ENCODE measurements around the gene CAMTA1.

The CAMTA1 gene

DNA sequence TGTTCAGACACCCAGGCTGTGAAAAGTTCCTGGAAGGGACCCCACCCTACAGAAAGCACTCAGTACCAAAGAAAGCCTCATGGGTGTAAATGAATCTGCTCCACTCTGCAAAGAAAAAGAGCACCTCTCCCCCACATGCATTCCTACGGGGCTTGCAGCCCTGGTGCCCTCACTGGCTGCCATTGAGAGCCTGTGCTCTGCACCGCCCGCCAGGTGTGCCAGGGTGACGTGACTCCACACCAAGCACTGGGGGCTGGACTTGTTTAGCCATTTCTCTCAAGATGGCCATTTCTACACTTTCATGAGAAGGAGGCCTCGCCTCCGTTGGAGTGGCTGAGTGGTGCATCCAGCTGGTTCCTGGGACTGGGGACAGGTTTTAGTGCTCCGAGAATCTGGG is 605.3 kb downstream of the CAMTA1 start:
- DNase-seq (ENCODE audit: insufficient read length, low spot score) (no peak), FAIRE-seq (no peak)
- TF ChIP-seq, protein P1, sequence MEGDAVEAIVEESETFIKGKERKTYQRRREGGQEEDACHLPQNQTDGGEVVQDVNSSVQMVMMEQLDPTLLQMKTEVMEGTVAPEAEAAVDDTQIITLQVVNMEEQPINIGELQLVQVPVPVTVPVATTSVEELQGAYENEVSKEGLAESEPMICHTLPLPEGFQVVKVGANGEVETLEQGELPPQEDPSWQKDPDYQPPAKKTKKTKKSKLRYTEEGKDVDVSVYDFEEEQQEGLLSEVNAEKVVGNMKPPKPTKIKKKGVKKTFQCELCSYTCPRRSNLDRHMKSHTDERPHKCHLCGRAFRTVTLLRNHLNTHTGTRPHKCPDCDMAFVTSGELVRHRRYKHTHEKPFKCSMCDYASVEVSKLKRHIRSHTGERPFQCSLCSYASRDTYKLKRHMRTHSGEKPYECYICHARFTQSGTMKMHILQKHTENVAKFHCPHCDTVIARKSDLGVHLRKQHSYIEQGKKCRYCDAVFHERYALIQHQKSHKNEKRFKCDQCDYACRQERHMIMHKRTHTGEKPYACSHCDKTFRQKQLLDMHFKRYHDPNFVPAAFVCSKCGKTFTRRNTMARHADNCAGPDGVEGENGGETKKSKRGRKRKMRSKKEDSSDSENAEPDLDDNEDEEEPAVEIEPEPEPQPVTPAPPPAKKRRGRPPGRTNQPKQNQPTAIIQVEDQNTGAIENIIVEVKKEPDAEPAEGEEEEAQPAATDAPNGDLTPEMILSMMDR (IDR thresholded peaks at IDR 0.05; ENCODE audit: insufficient read depth, missing control alignments): no peak

GRCh38 chr1:7393136-7393535 is 607.9 kb downstream of the CAMTA1 start:
- FAIRE-seq (no peak), DNase-seq (ENCODE audit: insufficient read length, low spot score) (no peak)
- TF ChIP-seq, protein P1 (IDR thresholded peaks at IDR 0.05; ENCODE audit: insufficient read depth, missing control alignments): no peak

GRCh38 chr1:7395251-7395650 is 610.0 kb downstream of the CAMTA1 start:
- TF ChIP-seq, protein P1 (IDR thresholded peaks at IDR 0.05; ENCODE audit: insufficient read depth, missing control alignments): no peak

DNA sequence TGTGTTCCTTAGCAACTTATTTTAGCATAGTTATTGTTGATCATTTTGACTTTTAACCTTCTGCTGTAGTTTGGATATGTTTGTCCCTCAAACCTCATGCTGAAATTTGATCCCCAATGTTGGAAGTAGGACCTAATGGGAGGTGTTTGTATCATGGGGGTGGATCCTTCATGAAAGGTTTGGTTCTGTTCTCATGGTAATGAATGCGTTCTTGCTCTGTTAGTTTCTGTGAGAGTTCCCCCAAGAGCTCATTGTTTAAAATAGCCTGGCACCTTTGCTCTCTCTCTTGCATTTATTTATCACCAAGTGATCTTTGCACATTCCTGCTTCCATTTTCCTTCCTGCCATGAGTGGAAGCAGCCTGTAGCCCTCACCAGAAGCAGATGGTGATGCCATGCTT is 613.7 kb downstream of the CAMTA1 start:
- FAIRE-seq: no peak
- no peak for DNase-seq (ENCODE audit: insufficient read length, low spot score)
- TF ChIP-seq, protein P1 (IDR thresholded peaks at IDR 0.05; ENCODE audit: insufficient read depth, missing control alignments): no peak

More at GRCh38 chr1:7395251-7395650, 610.0 kb downstream of the CAMTA1 start:
- FAIRE-seq: no peak
- no peak for DNase-seq (ENCODE audit: insufficient read length, low spot score)

DNA sequence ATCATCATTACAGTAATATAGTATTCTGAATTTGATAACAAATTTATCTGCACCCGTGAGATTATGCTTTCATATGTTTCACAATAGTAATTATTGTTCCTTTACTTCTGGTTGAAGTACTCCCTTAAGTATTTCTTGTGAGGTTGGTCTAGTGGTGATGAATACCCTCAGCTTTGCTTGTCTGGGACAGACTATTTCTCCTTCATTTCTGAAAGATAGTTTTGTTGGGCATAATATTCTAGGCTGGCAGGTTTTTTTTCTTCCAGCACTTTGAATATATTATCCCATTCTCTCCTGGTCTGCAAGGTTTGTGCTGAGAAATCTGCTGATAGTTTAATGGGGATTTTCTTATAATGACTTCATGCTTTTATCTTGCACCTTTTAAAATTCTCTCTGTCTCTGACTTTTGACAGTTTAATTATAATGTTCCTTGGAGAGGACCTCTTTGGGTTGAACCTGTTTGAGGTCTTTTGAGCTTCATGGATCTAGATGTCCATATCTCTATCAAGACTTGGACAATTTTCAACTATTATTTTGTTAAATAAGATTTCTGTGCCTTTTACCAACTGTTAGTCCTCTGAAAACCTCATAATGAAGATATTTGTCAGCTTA is 614.4 kb downstream of the CAMTA1 start:
- TF ChIP-seq, protein P1 (IDR thresholded peaks at IDR 0.05; ENCODE audit: insufficient read depth, missing control alignments): no peak
- DNase-seq (ENCODE audit: insufficient read length, low spot score) (no peak), FAIRE-seq (no peak)

DNA sequence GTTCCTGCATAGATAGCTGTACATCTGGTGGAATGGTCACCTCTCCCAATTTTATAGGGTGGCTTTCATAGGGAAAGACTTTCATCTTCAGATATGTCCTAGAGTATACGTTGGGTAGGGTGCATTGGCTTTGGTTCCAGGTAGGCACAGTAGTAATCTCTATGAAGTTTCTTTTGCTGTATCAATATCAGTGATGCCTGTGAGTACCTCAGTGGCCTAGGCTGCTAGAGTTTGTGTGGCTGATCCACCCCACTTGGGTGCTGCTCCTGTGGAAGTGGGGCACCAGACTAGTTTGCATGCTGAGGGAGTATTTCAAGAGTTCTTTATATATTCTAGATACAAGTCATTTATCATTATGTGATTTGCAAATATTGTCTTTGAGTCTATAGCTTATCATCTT is 615.3 kb downstream of the CAMTA1 start:
- TF ChIP-seq, protein P1 (IDR thresholded peaks at IDR 0.05; ENCODE audit: insufficient read depth, missing control alignments): no peak
- no peak for FAIRE-seq
- no peak for DNase-seq (ENCODE audit: insufficient read length, low spot score)

GRCh38 chr1:7401814-7402547 is 616.7 kb downstream of the CAMTA1 start:
- TF ChIP-seq, protein P1 (IDR thresholded peaks at IDR 0.05; ENCODE audit: insufficient read depth, missing control alignments): no peak
- DNase-seq (ENCODE audit: insufficient read length, low spot score): no peak
- no peak for FAIRE-seq
